Measurements from ENCODE around the gene CDC14B.

DNA sequence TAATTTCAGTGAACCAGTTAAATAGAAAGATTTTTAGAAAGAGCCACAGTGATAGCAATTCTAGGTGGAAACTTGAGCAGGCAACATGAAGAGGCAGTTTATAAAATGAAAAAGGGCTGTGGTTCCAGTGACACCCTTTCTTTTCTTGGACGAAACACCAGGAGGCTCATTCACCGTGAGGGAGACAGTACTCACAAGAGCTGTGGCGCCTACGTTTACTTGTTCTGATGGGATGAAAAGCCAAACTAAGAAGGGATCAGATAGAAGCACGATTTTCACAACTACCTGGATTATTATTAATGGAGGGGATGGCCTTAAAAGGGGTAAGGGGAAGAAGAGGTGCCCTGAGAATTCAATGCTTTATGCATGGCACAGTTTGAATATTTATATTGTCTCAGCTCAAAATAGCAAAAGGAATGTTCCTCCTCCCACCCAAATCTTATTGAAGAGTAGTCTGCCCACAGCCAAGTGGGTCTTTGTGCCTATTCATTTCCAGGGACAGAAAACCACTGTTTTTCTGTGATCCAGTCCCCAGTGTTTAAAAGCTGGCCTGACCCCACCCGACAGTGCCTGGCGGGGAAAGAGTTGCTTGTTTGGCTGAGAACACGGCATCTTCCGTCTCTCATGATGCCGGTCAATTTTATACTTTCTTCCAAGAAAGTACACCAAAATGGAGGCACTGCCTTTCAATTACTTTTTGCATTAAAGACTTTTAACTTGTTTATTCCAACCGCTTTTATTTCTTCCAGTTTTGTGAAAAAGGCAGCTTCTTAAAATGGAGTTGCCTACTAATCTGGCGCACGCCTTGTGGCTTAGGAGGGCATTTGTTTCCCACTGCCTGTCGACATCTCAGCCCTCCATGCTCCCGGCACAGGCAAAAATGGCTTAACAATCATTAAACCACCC, 117.8 kb downstream of the CDC14B start:
- TF ChIP-seq, protein P1, sequence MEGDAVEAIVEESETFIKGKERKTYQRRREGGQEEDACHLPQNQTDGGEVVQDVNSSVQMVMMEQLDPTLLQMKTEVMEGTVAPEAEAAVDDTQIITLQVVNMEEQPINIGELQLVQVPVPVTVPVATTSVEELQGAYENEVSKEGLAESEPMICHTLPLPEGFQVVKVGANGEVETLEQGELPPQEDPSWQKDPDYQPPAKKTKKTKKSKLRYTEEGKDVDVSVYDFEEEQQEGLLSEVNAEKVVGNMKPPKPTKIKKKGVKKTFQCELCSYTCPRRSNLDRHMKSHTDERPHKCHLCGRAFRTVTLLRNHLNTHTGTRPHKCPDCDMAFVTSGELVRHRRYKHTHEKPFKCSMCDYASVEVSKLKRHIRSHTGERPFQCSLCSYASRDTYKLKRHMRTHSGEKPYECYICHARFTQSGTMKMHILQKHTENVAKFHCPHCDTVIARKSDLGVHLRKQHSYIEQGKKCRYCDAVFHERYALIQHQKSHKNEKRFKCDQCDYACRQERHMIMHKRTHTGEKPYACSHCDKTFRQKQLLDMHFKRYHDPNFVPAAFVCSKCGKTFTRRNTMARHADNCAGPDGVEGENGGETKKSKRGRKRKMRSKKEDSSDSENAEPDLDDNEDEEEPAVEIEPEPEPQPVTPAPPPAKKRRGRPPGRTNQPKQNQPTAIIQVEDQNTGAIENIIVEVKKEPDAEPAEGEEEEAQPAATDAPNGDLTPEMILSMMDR (conservative IDR thresholded peaks at IDR 0.05; ENCODE audit: low read depth, low read length), result no peak
- TF ChIP-seq EZH2 (IDR thresholded peaks at IDR 0.05; ENCODE audit: borderline replicate concordance, low read depth, low read length, poor library complexity, severe bottlenecking), result no peak

All from A673 (cell line).